Left kidney (tissue), 8 donors: ENCODE results near the gene MAPK10. TPM values are rescaled to one million over a fixed set of nuclear protein-coding genes. Genes with fewer than 3 reads are reported as not detected.

ENCODE experiments used
- DNase-seq: peaks from one replicate; pipeline ENCODE4 v3.0.0-alpha.2; 2013
- long read RNA-seq, 8 donors: transcript quantifications; one replicate each; lab custom pipeline, GENCODE V29; 2026
- polyA plus RNA-seq: library from polyadenylated mRNA; unstranded; fragments of 120-200 nt; gene quantifications from one replicate; pipeline ENCODE4 v1.2.1, GENCODE V29; 2013; ENCODE audit not compliant: insufficient read length

The MAPK10 gene
- polyA plus RNA-seq: 89.8 TPM
- long read RNA-seq, donor 1, full-length matches to known transcripts: 3 of 285 reads
- long read RNA-seq, donor 1, partial matches to known transcripts: 282 of 285 reads
- long read RNA-seq, donor 1, other reads (novel, unspliced or antisense): 0 of 285 reads
- long read RNA-seq, donor 2, partial matches to known transcripts: 8 of 11 reads
- long read RNA-seq, donor 2, other reads (novel, unspliced or antisense): 0 of 11 reads
- long read RNA-seq, donor 3, partial matches to known transcripts: 66 of 68 reads
- long read RNA-seq, donor 3, other reads (novel, unspliced or antisense): 0 of 68 reads
- long read RNA-seq, donor 4: 0 reads
- long read RNA-seq, donor 5, partial matches to known transcripts: 0 of 1 reads
- long read RNA-seq, donor 5, other reads (novel, unspliced or antisense): 0 of 1 reads
- long read RNA-seq, donor 6, partial matches to known transcripts: 210 of 212 reads
- long read RNA-seq, donor 6, other reads (novel, unspliced or antisense): 0 of 212 reads
- long read RNA-seq, donor 7, full-length matches to known transcripts: 7 of 348 reads
- long read RNA-seq, donor 7, partial matches to known transcripts: 341 of 348 reads
- long read RNA-seq, donor 7, other reads (novel, unspliced or antisense): 0 of 348 reads
- long read RNA-seq, donor 8, full-length matches to known transcripts: 1 of 1 reads
- long read RNA-seq, donor 8, partial matches to known transcripts: 0 of 1 reads
- long read RNA-seq, donor 8, other reads (novel, unspliced or antisense): 0 of 1 reads

- peak; percentile 85 for DNase-seq
Measured at GRCh38 chr4:86359944-86360478, at the start of gene MAPK10. TSS of gene MAPK10 (minus strand) at chr4:86360053.

- no peak for DNase-seq
Measured at GRCh38 chr4:86403575-86403974, 43.7 kb upstream of the MAPK10 start.

GRCh38 chr4:86401826-86402225 is 42.0 kb upstream of the MAPK10 start:
- DNase-seq: no peak

DNA sequence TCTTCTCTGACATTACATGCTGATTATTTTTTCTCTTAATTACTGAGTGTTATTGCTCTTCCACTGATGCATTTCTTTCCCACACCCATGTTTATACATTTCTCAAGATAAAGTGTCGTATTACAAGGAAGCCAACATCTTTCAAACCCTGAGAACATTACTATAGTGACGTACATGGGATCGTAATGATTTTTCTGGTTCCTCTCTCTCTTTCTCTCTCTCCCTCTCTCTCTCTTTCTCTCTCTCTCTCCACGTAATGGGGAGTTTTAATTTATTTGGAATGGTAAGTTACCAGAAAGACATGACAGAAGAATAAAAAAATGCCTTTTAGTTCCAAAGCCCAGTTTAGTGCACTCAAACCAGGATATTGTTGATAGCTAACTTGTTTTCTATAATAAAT is 40.4 kb upstream of the MAPK10 start:
- peak; percentile 8 for DNase-seq

DNA sequence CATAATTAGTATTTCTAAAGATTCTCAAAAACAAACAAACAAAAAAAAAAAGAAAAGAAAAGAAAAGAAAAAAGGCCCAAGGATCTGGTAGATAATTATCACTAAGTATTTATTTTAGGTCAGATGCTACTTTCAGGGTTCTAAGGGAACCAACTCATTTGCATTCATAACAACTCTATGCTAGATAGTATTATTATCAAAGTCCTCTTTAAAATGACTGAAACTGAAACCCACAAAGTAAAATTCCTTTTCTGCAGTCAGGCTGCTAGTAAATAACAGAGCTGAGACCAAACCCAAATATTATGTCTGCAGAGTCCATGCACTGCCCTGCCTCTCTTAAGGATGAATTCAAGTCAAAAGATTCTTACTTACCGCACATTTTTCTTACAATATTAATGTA is 38.3 kb upstream of the MAPK10 start:
- no peak for DNase-seq

DNA sequence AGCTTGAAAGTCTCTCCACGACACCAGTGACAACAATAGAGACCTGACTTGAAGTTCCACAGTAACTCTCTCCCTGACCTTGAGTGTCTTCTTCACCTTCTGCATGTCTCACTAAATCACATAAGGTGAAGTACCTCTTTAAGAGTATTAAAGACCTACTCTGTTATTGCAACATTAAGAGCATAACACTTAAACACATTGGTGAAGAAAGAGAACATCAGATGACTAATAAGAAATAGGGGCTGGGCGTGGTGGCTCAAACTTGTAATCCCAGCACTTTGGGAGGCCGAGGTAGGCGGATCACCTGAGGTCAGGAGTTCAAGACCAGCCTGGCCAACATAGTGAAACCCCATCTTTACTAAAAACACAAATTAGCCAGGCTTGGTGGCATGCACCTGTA is 33.9 kb upstream of the MAPK10 start:
- DNase-seq: no peak

DNA sequence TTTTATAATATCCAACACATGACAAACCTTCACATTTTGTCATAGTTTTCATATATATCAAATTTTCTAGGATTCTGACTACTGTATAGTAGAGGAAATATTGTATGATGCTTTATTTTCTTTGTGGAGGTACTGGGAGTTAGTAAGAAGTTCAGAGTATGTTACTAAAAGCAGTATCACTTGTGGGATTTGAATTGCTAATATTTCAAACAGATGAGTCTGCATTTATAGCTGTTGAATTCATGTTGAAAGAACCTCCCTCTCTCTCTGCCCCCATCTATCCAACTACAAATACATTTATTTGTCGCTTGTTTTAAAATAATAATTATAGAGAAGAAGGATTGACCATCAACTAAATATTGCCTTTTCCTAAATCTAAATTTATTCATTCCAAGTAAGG is 29.8 kb upstream of the MAPK10 start:
- no peak for DNase-seq

DNA sequence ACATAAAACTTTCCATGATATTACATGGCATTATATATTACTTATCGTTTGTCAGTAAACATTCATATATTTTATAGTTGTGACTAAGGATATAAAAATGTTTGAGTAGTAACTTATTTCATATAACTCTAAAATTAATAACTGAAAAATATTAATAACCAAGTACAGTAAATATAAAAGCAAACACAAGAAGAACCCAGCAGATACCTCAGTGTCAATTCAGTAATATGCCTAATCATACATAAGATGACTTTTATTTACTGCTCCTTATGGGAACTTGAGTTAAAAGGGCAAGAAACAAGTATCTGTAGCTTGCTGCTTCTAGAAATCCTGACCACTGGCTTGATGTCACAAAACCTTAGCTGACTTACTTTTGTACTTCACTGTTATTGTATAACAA is 28.4 kb upstream of the MAPK10 start:
- DNase-seq: no peak

DNA sequence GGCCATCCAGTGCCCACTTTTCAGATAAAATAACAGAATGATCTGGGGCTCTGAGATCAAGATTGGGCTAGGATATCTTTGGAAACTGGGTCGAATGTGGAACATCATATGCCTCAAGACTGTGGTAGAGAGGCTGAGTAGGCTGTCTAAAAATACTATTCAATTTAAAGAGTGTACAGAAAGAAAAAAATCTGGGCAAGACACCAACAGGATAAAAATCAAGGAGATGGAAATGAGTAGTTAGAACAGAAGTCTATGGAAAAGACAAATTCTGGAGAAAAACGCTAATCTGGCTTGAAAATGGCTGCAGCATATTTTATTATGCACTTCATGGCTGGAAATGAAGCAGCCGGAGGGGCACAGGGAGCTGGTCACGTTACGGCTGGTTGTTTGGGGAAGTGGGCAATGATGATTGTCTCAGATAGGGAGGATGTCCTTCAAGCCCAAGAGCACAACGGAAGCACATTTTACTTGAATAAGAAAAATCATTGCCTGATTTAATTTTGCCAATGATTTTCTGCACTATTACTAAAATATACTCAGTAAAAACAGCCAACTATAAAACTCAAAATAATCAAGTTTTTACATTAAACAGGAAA is 27.1 kb upstream of the MAPK10 start:
- no peak for DNase-seq

DNA sequence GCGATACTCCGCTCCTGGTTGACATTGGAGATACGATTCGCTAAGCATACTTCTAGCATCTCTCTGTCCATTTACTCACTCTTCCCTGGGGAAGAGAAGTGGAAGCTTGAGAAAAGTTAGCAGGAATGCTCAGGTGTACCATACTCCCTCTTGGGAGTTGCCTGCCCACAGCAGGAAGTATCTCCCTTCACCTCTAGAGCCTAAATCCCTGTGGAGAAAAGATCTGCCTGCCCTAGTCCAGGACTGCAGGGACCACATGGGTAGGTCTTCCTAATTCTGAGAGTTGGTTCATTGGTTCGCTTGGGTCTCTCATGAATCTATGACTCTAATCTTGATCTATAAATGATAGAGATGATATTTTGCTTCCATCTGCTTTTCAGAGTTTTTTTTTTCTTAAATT is 26.3 kb upstream of the MAPK10 start:
- no peak for DNase-seq

GRCh38 chr4:86381431-86381830 is 21.6 kb upstream of the MAPK10 start:
- DNase-seq: no peak

DNA sequence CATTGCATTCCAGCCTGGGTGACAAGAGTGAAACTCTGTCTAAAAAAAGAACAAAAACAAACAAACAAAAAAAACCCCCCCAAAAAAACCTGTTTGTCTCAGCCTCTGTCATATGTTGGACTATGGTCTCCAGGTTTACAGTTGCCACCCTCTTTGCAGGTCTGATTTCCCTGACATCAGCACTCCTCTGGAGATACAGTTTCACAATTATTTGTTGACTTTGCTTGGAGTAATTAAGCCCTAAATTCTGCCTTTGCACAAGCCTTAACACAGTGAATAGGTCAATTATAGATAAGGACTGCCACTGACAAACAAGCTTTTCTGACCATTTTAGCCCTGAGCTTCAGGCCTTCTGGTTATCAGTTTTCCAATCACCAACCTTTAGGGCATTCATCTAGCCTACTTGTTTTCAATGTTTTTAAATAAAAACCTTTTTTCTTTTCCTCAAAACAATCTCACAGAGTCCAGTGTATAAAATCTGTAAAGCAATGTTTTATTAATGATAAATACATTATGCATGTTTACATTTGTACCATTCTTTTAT is 20.4 kb upstream of the MAPK10 start:
- DNase-seq: no peak

DNA sequence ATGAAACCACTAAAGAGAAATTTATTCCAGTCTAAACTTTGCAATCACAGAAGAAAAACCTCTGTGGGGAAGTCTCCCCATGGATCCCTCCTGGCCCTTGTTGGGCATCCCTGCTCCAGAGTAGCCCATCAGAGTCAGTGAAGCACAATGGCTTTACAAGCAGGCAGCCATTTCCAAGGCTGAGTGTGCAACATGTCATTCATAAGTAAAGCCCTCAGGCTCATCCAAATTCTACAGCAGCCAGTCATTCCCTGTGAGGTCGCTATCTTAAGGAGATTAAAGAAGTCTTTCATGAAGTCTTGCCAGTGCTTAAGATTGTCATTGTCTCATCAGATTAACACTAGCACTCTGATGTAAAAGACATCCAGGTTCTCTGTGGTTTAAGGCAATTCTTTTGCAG is 17.0 kb upstream of the MAPK10 start:
- no peak for DNase-seq

- DNase-seq: no peak
Measured at GRCh38 chr4:86368433-86368832, 8.6 kb upstream of the MAPK10 start.

- no peak for DNase-seq
Measured at GRCh38 chr4:86367577-86367976, 7.7 kb upstream of the MAPK10 start.

- DNase-seq: no peak
Measured at GRCh38 chr4:86366920-86367319, 7.1 kb upstream of the MAPK10 start.

- DNase-seq: no peak
Measured at GRCh38 chr4:86362510-86362909, 2.7 kb upstream of the MAPK10 start.

DNA sequence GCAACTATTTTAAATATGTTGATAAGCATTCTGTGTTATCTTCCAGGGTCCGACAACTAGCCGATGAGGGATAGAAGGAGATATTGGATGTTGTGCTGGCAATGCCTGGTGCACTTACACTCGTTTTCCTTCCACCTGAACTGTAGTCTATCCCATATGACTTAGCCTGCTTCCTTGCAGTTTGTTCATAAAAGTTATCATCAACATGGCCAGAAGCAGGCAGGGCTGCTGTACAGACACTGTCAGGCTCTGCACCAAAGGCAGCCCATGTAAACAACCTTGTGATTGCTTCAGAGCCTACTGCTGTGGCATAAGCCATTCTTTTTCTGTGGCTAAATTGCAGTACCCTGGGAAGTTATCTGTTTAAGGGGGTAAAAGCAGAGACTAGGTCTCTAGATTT is 1.6 kb downstream of the MAPK10 start:
- no peak for DNase-seq

DNA sequence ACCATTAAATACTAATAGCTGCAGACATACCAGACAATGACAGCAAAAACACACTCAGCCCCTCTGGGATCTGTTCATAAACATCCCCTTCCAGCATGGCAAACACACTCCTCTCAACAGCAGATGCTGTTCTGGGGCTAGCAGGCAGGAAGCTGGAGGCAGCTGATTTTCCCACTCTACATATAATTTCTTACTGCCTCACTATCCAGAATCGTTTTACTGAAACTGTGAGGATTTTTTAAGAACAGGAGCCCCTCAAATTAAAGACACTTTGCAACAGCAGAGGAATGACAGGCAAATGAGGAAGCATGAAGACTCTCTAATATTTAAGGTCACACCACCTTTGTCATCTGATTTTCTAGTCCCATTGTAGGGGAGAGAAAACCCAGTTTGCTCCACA is 2.2 kb downstream of the MAPK10 start:
- no peak for DNase-seq

- DNase-seq: no peak
Measured at GRCh38 chr4:86356425-86357210, 3.2 kb downstream of the MAPK10 start.

DNA sequence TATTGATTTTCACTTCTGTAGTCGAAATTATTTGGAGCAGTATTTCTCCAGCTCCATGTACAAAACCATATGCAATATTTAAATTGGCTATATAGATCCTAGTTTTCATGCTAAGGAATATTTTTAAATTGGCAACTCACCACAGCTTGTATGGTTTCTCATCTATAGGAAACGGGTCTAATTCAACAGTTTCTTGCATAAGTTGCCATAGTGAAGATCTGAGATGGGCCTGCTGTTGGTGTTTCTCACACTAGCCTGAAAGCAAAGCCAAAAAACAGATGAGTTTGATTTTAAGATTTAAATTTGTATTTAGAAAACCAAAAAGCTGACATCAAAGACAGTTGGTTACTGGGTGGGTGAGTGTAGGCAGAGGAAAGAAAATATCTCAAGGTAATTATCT is 5.5 kb downstream of the MAPK10 start:
- DNase-seq: no peak

DNA sequence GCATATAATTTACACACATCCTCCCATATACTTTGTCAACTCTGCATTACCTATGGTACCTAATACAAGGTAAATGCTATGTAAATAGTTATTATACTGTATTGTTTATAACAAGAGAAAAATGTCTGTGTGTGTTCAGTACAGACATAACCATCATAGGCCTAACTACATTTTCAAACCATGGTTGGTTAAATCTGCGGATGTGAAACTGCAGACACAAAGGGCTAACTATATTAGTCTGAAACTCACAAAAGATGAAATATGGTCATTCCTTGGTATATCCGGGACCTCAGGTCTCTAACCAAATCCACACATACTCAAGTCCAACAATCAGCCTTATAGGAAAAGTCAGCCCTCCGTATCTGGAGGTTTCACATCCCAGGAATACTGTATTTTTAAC is 13.5 kb downstream of the MAPK10 start:
- DNase-seq: no peak
